Measurements from ENCODE around the gene SLC40A1. TPM values are rescaled to one million over a fixed set of nuclear protein-coding genes. Genes with fewer than 3 reads are reported as not detected.

SLC40A1 gene
- total RNA-seq, 2 experiments from 2014 or later, result 0.47 to 1.3 TPM

GRCh38 chr2:189517847-189518535 is 62.6 kb downstream of the SLC40A1 start:
- no peak for DNase-seq
- Mint-ChIP-seq H3K9me3 (ENCODE audit: low read depth) (no peaks in the 10 kb centered on the region), H3K27ac (no peak overlapping the region), H3K27me3 (peaks cover 25% of the 10 kb centered on the region), H3K4me1 (no peaks in the 10 kb centered on the region), H3K4me3 (no peak overlapping the region), H3K36me3 (no peaks in the 10 kb centered on the region)
- no peak for ATAC-seq
- CTCF ChIA-PET, result no interaction called here

GRCh38 chr2:189516546-189516945 is 64.0 kb downstream of the SLC40A1 start:
- H3K9me3 Mint-ChIP-seq (ENCODE audit: low read depth), result no peaks in the 10 kb centered on the region
- no peak for ATAC-seq
- no peaks in the 10 kb centered on the region for H3K4me1 Mint-ChIP-seq
- no peaks in the 10 kb centered on the region for H3K36me3 Mint-ChIP-seq
- peaks cover 27% of the 10 kb centered on the region for H3K27me3 Mint-ChIP-seq
- H3K4me3 Mint-ChIP-seq, result no peak overlapping the region
- CTCF ChIA-PET, result no interaction called here
- DNase-seq, result no peak
- H3K27ac Mint-ChIP-seq, result no peak overlapping the region

- DNase-seq (no peak), ATAC-seq (no peak)
- Mint-ChIP-seq H3K27me3 (peaks cover 27% of the 10 kb centered on the region), H3K27ac (no peak overlapping the region), H3K9me3 (ENCODE audit: low read depth) (no peaks in the 10 kb centered on the region), H3K36me3 (no peaks in the 10 kb centered on the region), H3K4me3 (no peak overlapping the region), H3K4me1 (no peaks in the 10 kb centered on the region)
- CTCF ChIA-PET, result no interaction called here
Observed at GRCh38 chr2:189515264-189515663, 65.3 kb downstream of the SLC40A1 start.

GRCh38 chr2:189514104-189514503 is 66.5 kb downstream of the SLC40A1 start:
- ATAC-seq (no peak), DNase-seq (no peak)
- Mint-ChIP-seq H3K27me3 (peaks cover 22% of the 10 kb centered on the region), H3K36me3 (no peaks in the 10 kb centered on the region), H3K4me3 (no peak overlapping the region), H3K9me3 (ENCODE audit: low read depth) (no peaks in the 10 kb centered on the region), H3K4me1 (no peaks in the 10 kb centered on the region), H3K27ac (no peak overlapping the region)
- CTCF ChIA-PET, result no interaction called here

GRCh38 chr2:189512879-189513278 is 67.7 kb downstream of the SLC40A1 start:
- Mint-ChIP-seq H3K27me3 (peaks cover 18% of the 10 kb centered on the region), H3K9me3 (ENCODE audit: low read depth) (no peaks in the 10 kb centered on the region), H3K36me3 (no peaks in the 10 kb centered on the region), H3K4me3 (no peak overlapping the region), H3K4me1 (no peaks in the 10 kb centered on the region), H3K27ac (no peak overlapping the region)
- CTCF ChIA-PET, result no interaction called here
- DNase-seq (no peak), ATAC-seq (no peak)

- Mint-ChIP-seq H3K36me3 (no peaks in the 10 kb centered on the region), H3K4me1 (no peaks in the 10 kb centered on the region), H3K27me3 (peaks cover 12% of the 10 kb centered on the region), H3K4me3 (no peak overlapping the region), H3K9me3 (ENCODE audit: low read depth) (no peaks in the 10 kb centered on the region), H3K27ac (no peak overlapping the region)
- CTCF ChIA-PET, result interaction anchor here (0.7 kb wide), 1 partner anchor 121 kb away, joined by 3 read pairs; no protein-coding TSS in a partner anchor
- no peak for ATAC-seq
- no peak for DNase-seq
Observed at GRCh38 chr2:189511960-189512319, 68.6 kb downstream of the SLC40A1 start.

GRCh38 chr2:189511210-189511959 is 69.2 kb downstream of the SLC40A1 start:
- no peaks in the 10 kb centered on the region for H3K36me3 Mint-ChIP-seq
- no peaks in the 10 kb centered on the region for H3K9me3 Mint-ChIP-seq (ENCODE audit: low read depth)
- ATAC-seq (no peak), DNase-seq (no peak)
- CTCF ChIA-PET, result interaction anchor here (0.7 kb wide), 1 partner anchor 122 kb away, joined by 3 read pairs; no protein-coding TSS in a partner anchor
- no peaks in the 10 kb centered on the region for H3K4me1 Mint-ChIP-seq
- H3K4me3 Mint-ChIP-seq, result no peak overlapping the region
- H3K27ac Mint-ChIP-seq, result no peak overlapping the region
- peaks cover 12% of the 10 kb centered on the region for H3K27me3 Mint-ChIP-seq

Other genes with a start within 250 kb of the SLC40A1 start
- 10 to 100 TPM; 41.1 to 55.5 TPM for gene WDR75, start 139.3 kb downstream of the SLC40A1 start, total RNA-seq
- 10 to 100 TPM; 30.7 to 39.1 TPM for gene ASNSD1, start 80.7 kb upstream of the SLC40A1 start, total RNA-seq
- 1 to 10 TPM; 4.8 to 9.3 TPM for gene ANKAR, start 93.9 kb upstream of the SLC40A1 start, total RNA-seq
- 10 to 100 TPM in 1 of 2 experiments, 1 to 10 TPM in 1; 10.0 to 11.3 TPM for gene OSGEPL1, start 182.0 kb upstream of the SLC40A1 start, total RNA-seq
- gene ORMDL1, start 203.6 kb upstream of the SLC40A1 start, total RNA-seq, result 10 to 100 TPM; 62.0 to 76.7 TPM
- 10 to 100 TPM; 40.9 to 42.1 TPM for gene PMS1, start 203.7 kb upstream of the SLC40A1 start, total RNA-seq

Data from activated CD8-positive, alpha-beta memory T cell treated with anti-CD3 and anti-CD28 coated beads, Interleukin-2, amount 10 ng/mL, durations not matched to agents 7 days and 5 days (primary cell).